Measurements from ENCODE around the gene TBC1D22B.

The TBC1D22B gene

GRCh38 chr6:37257634-37258404 lies at the start of gene TBC1D22B, which contains the start of gene TMEM217:
Gene TBC1D22B (plus strand): TSS chr6:37257772. CDS start chr6:37257918, 146 bp downstream.
Gene TMEM217 (minus strand): TSS chr6:37258144. CDS start chr6:37219030, 39,114 bp downstream.
- intact Hi-C loops (cut with DNase I; ENCODE audit: low total_unique reads) = no loop called here
- no peaks in the 10 kb centered on the region for H3K36me3 ChIP-seq
- peak within 1 kb of the TSS; percentile 67 to 78 for H3K4me3 ChIP-seq
- TF ChIP-seq CTCF (IDR thresholded peaks at IDR 0.05) = no peak
- peaks cover 0 to 23% (median 11%) of the 10 kb centered on the region in 4 donors for H3K4me1 ChIP-seq
- peak within 1 kb of the TSS; percentile 82 to 83 for H3K27ac ChIP-seq
- no peaks in the 10 kb centered on the region for H3K27me3 ChIP-seq
- no peaks in the 10 kb centered on the region for H3K9me3 ChIP-seq
- DNase-seq = peak; percentile 96 to 98

- H3K27me3 ChIP-seq = no peaks in the 10 kb centered on the region
- DNase-seq = peak; percentile 84 to 85
- intact Hi-C loops (cut with DNase I; ENCODE audit: low total_unique reads) = loop anchor here (10.0 kb wide), 1 partner anchor 153 kb away; no protein-coding TSS in a partner anchor
- TF ChIP-seq CTCF (IDR thresholded peaks at IDR 0.05) = peak; percentile 58 to 64
- no peak overlapping the region for H3K27ac ChIP-seq
- H3K9me3 ChIP-seq = no peaks in the 10 kb centered on the region
- no peaks in the 10 kb centered on the region for H3K36me3 ChIP-seq
- peaks cover 0 to 7% (median 3%) of the 10 kb centered on the region in 4 donors for H3K4me1 ChIP-seq
- no peak overlapping the region for H3K4me3 ChIP-seq
Observed at GRCh38 chr6:37207903-37208456, 49.6 kb upstream of the TBC1D22B start.

- no peaks in the 10 kb centered on the region for H3K27me3 ChIP-seq
- peaks cover 0 to 7% (median 3%) of the 10 kb centered on the region in 4 donors for H3K4me1 ChIP-seq
- H3K27ac ChIP-seq = no peak overlapping the region
- no peak for DNase-seq
- no peak for TF ChIP-seq CTCF (IDR thresholded peaks at IDR 0.05)
- no peaks in the 10 kb centered on the region for H3K36me3 ChIP-seq
- intact Hi-C loops (cut with DNase I; ENCODE audit: low total_unique reads) = loop anchor here (10.0 kb wide), 1 partner anchor 154 kb away; no protein-coding TSS in a partner anchor
- H3K9me3 ChIP-seq = no peaks in the 10 kb centered on the region
- no peak overlapping the region for H3K4me3 ChIP-seq
Observed at GRCh38 chr6:37208793-37209192, 48.8 kb upstream of the TBC1D22B start.

GRCh38 chr6:37209461-37210205 lies 47.9 kb upstream of the TBC1D22B start:
- TF ChIP-seq CTCF (IDR thresholded peaks at IDR 0.05) = no peak
- no peak overlapping the region for H3K4me3 ChIP-seq
- no peaks in the 10 kb centered on the region for H3K27me3 ChIP-seq
- H3K4me1 ChIP-seq = peaks cover 0 to 7% (median 3%) of the 10 kb centered on the region in 4 donors
- no peak for DNase-seq
- intact Hi-C loops (cut with DNase I; ENCODE audit: low total_unique reads) = loop anchor here (10.0 kb wide), 1 partner anchor 155 kb away; no protein-coding TSS in a partner anchor
- no peak overlapping the region for H3K27ac ChIP-seq
- H3K36me3 ChIP-seq = no peaks in the 10 kb centered on the region
- no peaks in the 10 kb centered on the region for H3K9me3 ChIP-seq

- intact Hi-C loops (cut with DNase I; ENCODE audit: low total_unique reads) = no loop called here
- peaks cover 0 to 7% (median 3%) of the 10 kb centered on the region in 4 donors for H3K4me1 ChIP-seq
- H3K27me3 ChIP-seq = no peaks in the 10 kb centered on the region
- no peak overlapping the region for H3K27ac ChIP-seq
- H3K36me3 ChIP-seq = no peaks in the 10 kb centered on the region
- H3K9me3 ChIP-seq = no peaks in the 10 kb centered on the region
- no peak overlapping the region for H3K4me3 ChIP-seq
- TF ChIP-seq CTCF (IDR thresholded peaks at IDR 0.05) = peak; percentile 93 to 95
- peak; percentile 73 to 75 for DNase-seq
Observed at GRCh38 chr6:37210313-37210968, 47.1 kb upstream of the TBC1D22B start.
